ENCODE measurements around the gene PCNX1.

- TF ChIP-seq CTCF (IDR thresholded peaks at IDR 0.05), result no peak
- TF ChIP-seq EZH2 (IDR thresholded peaks at IDR 0.05; ENCODE audit: borderline replicate concordance, insufficient read depth, low read depth, low read length, poor library complexity, severe bottlenecking), result no peak
Observed at GRCh38 chr14:70962935-70963334, 55.7 kb downstream of the PCNX1 start.
